HG03064 (cell line): ENCODE data around the gene SHC3.

ENCODE experiments used
- ATAC-seq: cut with Tn5 transposase; IDR thresholded peaks from one replicate; pipeline ENCODE4 v1.9.1; 2021; ENCODE audit warnings: low read depth; ENCODE audit not compliant: unreplicated experiment

Gene SHC3

GRCh38 chr9:89008055-89008743 lies 170.4 kb downstream of the SHC3 start:
- no peak for ATAC-seq

DNA sequence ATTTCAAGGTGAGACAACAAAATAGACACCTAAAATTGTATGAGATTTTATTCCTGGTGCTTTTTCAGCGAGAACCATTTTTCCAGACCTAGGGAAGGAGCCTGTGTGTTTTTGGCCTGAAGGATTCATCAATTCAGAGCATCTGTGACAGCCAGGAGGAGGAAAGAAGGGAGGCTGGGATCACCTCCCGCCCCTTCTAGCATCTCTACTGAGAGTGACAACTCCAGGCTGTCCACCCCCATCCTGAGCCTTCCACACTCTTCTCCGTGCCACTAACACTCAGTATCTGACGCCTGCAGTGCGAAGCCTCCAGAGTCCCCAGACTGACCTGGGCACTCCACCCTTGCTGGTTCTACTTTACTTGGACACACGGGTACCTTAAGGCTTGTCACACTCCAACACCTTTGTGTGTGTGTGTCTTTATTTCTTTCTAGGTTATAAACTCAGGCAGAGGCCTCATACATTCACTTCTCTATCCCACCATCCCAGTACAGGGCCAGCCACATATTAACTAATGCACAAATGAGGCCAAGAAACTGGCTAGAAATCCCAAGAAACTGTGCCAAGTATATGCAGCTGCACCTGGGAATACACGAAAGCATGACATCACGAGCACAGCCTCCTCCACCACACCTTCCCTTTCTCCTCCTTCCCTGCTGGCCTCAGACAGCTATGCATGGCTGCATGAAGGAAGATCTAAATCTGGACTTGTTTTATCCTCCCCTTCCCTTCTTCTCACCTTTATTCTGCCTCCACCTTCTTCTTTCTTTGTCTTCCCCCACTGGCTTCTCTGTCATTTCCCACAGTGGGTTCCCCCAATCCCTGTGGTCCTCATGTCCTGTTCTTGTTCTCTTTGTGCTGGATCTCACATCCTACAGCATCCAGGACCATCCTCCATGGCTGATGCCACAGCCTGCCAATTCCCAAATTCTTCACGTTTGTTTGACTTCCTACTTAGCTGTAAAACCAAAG lies 171.3 kb downstream of the SHC3 start:
- no peak for ATAC-seq

GRCh38 chr9:89006267-89006666 lies 172.4 kb downstream of the SHC3 start:
- no peak for ATAC-seq

DNA sequence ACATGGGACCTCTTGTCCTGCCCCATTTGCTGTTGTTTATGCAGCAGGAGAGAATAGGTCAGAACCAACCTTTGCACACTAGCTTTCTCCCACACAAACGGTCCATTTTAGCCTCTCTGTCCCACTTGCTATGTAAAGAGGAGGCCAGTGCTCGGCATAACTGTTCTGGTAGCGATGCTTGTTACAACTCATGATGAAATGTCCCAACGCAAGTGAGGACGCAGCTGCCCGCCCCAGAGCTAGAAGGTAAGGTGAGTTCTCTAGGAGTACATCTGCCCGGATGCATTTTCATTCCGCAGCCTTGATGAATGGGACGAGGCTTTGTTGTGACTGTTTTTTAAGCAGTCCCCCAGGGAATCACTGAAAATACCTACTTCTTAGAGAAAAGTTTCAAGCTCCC lies 173.3 kb downstream of the SHC3 start:
- ATAC-seq: no peak

DNA sequence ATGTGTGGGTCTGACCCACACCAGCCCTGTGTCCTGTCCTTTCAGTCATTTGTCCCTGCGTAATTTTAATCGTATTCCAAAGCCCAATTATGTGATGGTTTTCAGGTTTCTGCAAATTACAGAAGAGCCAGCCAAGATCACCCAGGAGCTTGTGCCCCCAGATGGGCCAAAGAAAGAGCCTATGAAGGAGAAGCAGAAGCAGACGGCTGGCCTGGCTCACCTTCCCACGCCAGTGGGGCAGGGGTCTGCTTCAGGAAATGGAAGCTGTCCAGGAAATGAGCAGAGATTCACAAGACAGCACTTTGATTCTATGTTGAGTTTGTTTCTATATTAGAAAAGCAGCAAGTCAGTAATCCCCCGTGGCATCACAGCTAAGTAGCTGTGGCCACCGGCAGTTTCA lies 175.6 kb downstream of the SHC3 start:
- no peak for ATAC-seq

DNA sequence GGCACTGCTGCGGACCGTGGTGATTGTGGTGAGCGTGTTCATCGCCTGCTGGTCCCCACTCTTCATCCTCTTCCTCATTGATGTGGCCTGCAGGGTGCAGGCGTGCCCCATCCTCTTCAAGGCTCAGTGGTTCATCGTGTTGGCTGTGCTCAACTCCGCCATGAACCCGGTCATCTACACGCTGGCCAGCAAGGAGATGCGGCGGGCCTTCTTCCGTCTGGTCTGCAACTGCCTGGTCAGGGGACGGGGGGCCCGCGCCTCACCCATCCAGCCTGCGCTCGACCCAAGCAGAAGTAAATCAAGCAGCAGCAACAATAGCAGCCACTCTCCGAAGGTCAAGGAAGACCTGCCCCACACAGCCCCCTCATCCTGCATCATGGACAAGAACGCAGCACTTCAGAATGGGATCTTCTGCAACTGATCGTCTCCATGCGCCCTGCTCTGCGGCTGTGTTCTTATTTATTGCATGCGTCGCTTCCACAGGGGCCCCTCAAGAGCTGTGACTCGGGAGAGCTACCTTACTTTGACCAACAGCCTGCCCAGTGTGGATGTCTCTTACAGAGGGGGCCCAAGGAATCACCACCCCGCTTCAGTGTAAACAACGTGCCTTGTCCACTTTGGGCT lies 176.6 kb downstream of the SHC3 start:
- no peak for ATAC-seq

DNA sequence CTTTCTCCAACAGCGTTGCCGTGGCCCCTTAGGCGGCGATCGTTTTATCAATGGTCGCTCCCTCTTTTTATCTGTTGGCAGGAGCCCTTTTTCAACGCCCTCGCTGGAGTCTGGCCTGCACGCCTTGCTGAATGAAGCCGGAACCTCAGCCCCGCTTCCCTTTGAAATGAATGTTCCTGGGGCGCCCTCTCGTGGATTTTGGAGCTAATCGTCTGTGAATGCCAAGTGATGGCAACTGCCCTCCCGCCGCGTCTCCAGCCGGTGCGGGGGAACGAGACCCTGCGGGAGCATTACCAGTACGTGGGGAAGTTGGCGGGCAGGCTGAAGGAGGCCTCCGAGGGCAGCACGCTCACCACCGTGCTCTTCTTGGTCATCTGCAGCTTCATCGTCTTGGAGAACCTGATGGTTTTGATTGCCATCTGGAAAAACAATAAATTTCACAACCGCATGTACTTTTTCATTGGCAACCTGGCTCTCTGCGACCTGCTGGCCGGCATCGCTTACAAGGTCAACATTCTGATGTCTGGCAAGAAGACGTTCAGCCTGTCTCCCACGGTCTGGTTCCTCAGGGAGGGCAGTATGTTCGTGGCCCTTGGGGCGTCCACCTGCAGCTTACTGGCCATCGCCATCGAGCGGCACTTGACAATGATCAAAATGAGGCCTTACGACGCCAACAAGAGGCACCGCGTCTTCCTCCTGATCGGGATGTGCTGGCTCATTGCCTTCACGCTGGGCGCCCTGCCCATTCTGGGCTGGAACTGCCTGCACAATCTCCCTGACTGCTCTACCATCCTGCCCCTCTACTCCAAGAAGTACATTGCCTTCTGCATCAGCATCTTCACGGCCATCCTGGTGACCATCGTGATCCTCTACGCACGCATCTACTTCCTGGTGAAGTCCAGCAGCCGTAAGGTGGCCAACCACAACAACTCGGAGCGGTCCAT lies 177.4 kb downstream of the SHC3 start:
- ATAC-seq: no peak

DNA sequence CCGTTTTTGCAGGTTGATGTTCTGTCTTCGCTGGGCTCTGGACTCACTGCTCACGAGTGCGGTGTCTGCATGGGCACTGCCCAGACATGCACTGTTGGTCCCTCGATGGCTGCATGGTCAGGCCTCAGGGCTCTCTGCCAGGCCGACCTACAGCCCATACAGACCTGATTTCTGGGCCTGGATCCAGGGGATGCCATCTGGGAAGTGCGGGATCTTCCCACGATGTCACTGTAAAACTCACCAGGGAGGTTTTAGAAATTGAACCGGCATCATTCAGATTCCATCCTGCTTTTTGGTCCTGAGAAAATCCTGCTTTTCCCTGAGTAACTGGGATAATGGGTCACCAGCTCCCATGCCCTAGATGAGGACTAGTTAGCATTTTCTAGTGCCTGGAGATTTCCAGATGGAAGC lies 178.2 kb downstream of the SHC3 start:
- ATAC-seq: no peak

GRCh38 chr9:88998911-88999310 lies 179.7 kb downstream of the SHC3 start:
- ATAC-seq: no peak

DNA sequence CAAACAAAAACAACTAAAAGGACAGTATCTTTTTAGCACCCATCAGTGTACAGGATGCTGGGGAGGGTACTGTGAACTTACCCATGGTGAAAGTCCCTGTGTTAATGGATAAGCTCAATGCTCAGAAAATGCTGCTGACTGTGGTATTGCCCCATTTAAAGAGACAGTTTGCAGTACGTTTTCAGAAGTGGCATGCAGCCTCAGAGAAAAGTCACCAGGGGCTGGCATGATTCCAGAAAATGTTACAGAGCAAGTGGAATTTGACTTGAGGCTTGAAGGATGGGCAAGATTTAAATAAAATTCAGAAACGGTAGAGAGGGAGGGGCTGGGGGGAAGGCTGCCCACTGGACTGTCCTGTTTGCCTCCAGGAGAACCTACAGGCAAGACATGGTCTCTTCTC lies 180.1 kb downstream of the SHC3 start:
- ATAC-seq: no peak

GRCh38 chr9:88997646-88998045 lies 181.0 kb downstream of the SHC3 start:
- ATAC-seq: no peak

DNA sequence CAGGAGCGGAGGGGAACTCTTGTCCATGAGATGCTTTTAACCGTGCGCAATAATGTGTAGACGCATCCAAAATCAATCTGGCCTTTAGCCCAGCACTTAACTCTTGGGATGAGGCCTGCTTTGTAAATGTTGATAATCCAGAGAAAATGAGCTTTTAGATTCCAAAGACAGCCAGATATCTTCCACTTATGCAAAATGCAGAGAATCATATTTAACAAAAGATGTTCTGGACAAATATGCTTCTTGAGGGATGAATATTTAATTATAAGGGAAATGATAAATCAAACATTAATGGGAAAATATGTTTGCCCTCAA lies 181.7 kb downstream of the SHC3 start:
- ATAC-seq: no peak

- no peak for ATAC-seq
Observed at GRCh38 chr9:88996046-88996920, 182.3 kb downstream of the SHC3 start.

DNA sequence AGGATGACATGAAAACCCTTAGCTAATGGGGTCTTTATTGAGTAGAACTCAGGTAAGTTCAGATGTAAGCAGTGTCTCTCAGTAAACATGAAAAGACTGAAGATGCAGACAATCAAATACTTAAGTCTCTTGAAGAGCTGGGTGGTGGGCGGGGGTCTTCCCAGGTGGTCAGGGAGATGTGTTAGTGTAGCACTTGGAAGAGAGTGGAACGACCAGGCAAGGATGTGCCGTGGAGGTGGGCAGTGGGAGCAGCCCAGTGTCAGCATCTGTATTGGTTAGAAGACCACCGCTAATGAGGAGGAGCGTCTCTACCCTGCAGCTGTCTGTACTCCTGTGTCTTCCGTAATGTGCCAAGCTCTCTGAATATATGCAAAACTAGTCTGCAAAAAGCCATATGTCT lies 183.0 kb downstream of the SHC3 start:
- ATAC-seq: no peak

GRCh38 chr9:88995200-88995577 lies 183.4 kb downstream of the SHC3 start:
- ATAC-seq: no peak

DNA sequence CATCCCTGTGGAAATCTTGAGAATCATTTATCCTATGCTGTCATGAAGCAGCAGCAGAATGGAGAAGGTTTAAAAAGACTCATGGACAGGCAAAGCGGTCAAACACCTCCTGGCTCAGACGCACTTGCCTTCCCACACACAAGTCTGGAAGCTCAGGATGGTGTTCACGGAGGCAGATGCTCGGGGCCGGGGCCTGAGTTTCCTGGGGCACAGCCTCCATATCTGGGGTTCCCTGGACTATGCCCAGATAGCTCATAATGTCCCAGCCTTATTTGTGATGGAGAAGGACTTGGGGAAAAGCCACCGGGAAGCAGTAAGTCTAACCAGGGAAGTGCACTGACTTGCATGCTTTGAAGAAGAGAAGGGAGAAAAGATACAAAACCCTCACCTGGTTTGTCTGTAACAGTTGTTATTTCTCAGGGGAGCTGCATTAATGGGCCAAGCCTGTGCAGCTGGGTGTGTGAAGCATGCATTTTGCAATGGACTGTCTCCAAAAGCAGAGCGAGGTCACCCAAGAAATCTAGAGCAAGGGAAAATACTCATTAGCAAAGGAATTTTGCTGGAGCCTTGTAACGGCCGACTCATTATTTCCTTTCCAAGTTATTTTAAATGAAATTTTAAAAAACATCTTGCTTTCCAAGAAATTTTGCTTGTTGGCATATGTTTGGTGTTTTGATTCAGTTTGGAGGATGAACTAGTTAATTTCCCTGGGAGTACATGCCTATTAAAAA lies 184.0 kb downstream of the SHC3 start:
- no peak for ATAC-seq

DNA sequence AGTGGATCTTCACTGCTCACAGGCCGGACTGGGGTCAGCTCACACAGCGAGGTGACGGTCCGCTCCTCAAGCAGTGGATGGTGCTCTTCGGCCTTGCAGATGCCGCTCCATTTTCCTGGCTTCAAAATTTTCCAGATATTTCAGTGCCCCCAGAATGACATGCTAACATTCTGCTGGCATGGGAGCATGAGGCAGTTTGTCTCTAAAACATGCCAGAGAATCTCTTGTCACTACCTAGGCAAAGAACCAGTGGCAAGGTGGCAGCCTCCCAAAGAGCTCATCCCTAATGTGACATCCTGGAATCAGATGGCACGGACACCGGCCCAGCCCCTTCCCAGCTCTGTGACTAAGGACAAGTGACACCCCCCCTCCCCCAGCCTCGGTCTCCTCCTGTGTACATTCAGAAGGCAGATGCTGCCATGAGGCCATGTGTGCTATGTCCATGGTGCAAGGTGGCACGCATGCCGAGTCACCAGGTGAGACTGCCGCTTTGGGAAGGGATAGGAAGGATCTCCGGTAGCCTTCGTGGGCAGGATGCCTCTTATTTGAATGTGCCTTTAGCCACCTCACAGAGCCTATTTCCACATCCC lies 184.7 kb downstream of the SHC3 start:
- ATAC-seq: no peak

DNA sequence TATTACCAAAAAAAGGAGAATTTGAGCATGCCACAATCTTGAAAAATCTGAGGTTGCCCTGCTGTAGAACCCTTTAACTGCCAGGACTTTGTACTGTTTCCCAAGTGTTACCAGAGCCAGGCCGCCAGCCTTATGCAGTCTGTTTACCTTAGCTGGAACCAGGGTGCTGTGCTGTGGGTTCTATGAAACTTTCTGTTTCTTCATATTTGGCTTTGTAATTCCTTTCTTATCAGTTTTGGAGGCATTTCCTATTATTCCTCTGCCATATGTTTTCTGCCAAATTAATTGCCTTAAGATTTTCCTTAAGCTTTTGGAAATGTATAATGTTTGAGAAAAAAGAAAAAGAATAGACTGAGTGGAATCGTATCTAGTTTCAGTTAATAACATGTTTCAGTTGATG lies 185.3 kb downstream of the SHC3 start:
- no peak for ATAC-seq

DNA sequence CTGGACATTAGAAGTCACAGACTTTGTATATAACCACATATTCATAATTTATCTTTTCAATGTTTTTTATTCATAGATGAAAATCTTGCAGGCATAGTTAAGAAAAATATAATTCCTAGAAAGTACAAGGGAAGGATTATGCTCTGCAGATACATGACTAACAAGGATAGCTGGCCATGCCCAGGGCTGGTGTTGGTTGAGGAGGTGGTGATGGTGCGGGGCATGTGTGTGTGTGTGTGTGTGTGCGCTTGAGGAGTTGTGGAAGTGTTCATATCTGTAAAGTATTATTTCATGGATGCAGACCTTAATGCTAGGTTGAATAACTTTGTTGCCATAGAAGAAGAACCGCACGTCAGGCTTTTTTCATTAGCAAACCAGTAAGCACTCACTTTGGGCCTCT lies 186.1 kb downstream of the SHC3 start:
- ATAC-seq: no peak
